Naive thymus-derived CD4-positive, alpha-beta T cell (primary cell): Measurements from ENCODE around the gene BCL2L13. TPM values are rescaled to one million over a fixed set of nuclear protein-coding genes. Genes with fewer than 3 reads are reported as not detected.
A peak's percentile ranks its signal among the peaks of the same experiment; 100 is the strongest.

Experiments
- ATAC-seq: fragments of 150-1000 bp; cut with Tn5 transposase; 2 replicates; pipeline ENCODE4 v1.10.0; 2021; ENCODE audit warnings: mild to moderate bottlenecking, moderate library complexity
- CTCF ChIA-PET: fragments of 350-600 bp; sonication (Branson Sonifier 250); formaldehyde crosslinking; loops from one replicate; lab custom pipeline; 2021; ENCODE audit warnings: antibody characterized with exemption; lab: Charles Lee
- POLR2A ChIA-PET: fragments of 350-600 bp; sonication (Branson Sonifier 250); formaldehyde crosslinking; loops from one replicate; lab custom pipeline; 2021; ENCODE audit warnings: antibody characterized with exemption, inconsistent platforms; lab: Charles Lee
- DNase-seq, 9 donors: peaks; one replicate each; pipeline versions ENCODE4 v3.0.0 to v3.0.0-alpha.2; 2020 to 2022; ENCODE audit warnings: mixed read lengths in 1 of 9
- H3K27ac ChIP-seq: one replicate; pipeline ENCODE4 v1.7.0; 2013; ENCODE audit warnings: mild to moderate bottlenecking, low read depth, low read length, moderate library complexity
- H3K27me3 ChIP-seq, 2 donors: one replicate each; pipeline ENCODE4 v1.7.0; 2013; ENCODE audit warnings: low read length in 2 of 2, mild to moderate bottlenecking in 2 of 2, moderate library complexity in 2 of 2; ENCODE audit not compliant: control insufficient read depth in 2 of 2, insufficient read depth in 2 of 2
- H3K36me3 ChIP-seq, 3 experiments: 1 replicate in 2 of 3; 2 replicates in 1 of 3; pipeline ENCODE4 v1.7.0; 2013; ENCODE audit warnings: low read length in 3 of 3, mild to moderate bottlenecking in 3 of 3, moderate library complexity in 1 of 3; ENCODE audit not compliant: insufficient read depth in 3 of 3, control insufficient read depth in 2 of 3
- H3K4me1 ChIP-seq, 2 donors: one replicate each; pipeline ENCODE4 v1.7.0; 2013; ENCODE audit warnings: low read length in 2 of 2, mild to moderate bottlenecking in 2 of 2, moderate library complexity in 1 of 2; ENCODE audit not compliant: control insufficient read depth in 2 of 2, insufficient read depth in 2 of 2
- H3K4me3 ChIP-seq: 2 replicates; pipeline ENCODE4 v1.7.0; 2013; ENCODE audit warnings: mild to moderate bottlenecking, low read length
- H3K9me3 ChIP-seq, 3 experiments: 1 replicate in 2 of 3; 2 replicates in 1 of 3; pipeline ENCODE4 v1.7.0; 2013; ENCODE audit warnings: low read length in 3 of 3; ENCODE audit not compliant: control insufficient read depth in 2 of 3
- H3K27ac Mint-ChIP-seq, 9 donors: one replicate each; pipeline ENCODE4 v1.8.0; 2020 to 2022; ENCODE audit warnings: mixed read lengths in 9 of 9, mild to moderate bottlenecking in 8 of 9, moderate library complexity in 5 of 9, inconsistent platforms in 2 of 9
- H3K27me3 Mint-ChIP-seq, 5 donors: one replicate each; pipeline ENCODE4 v1.8.0; 2021 to 2022; ENCODE audit warnings: mixed read lengths in 5 of 5, mild to moderate bottlenecking in 1 of 5
- H3K36me3 Mint-ChIP-seq, 5 donors: one replicate each; pipeline ENCODE4 v1.8.0; 2020 to 2022; ENCODE audit warnings: mixed read lengths in 5 of 5, mild to moderate bottlenecking in 3 of 5, inconsistent platforms in 1 of 5
- H3K4me1 Mint-ChIP-seq, 7 donors: one replicate each; pipeline ENCODE4 v1.8.0; 2020 to 2022; ENCODE audit warnings: mixed read lengths in 7 of 7, mild to moderate bottlenecking in 3 of 7, inconsistent platforms in 1 of 7
- H3K4me3 Mint-ChIP-seq, 10 donors: one replicate each; pipeline ENCODE4 v1.8.0; 2020 to 2022; ENCODE audit warnings: mild to moderate bottlenecking in 10 of 10, mixed read lengths in 10 of 10, moderate library complexity in 6 of 10, inconsistent platforms in 2 of 10
- H3K9me3 Mint-ChIP-seq, 11 donors: one replicate each; pipeline ENCODE4 v1.8.0; 2020 to 2022; ENCODE audit warnings: mixed read lengths in 11 of 11, mild to moderate bottlenecking in 4 of 11, inconsistent platforms in 1 of 11, moderate library complexity in 1 of 11
- intact Hi-C, 2 donors: fragments of 100-400 bp; cut with micrococcal nuclease; formaldehyde crosslinking; loops; one replicate each; pipeline ENCODE4 v1.15.1; 2023
- polyA plus RNA-seq, 2 donors: library from polyadenylated mRNA; unstranded; fragments of 300-500 nt; fragmentation: Illumina TruSeq; gene quantifications; one replicate each; pipeline ENCODE4 v1.2.3, GENCODE V29; 2021
- total RNA-seq, 6 experiments: library from RNA in 5 of 6; stranded (reverse) in 5 of 6; gene quantifications; 1 replicate in 5 of 6; 2 replicates in 1 of 6; pipeline ENCODE4 v1.2.3 and lab custom pipeline; 2021 to 2026

The BCL2L13 gene
- total and polyA plus RNA-seq, 7 experiments from 2014 or later = 21.9 to 48.0 (median 33.0) TPM

- Mint-ChIP-seq H3K36me3 (peaks cover 4 to 25% (median 12%) of the 10 kb centered on the region in 5 donors), H3K9me3 (no peaks in the 10 kb centered on the region), H3K4me1 (peaks cover 0 to 12% (median 5%) of the 10 kb centered on the region in 7 donors), H3K4me3 (no peak overlapping the region), H3K27me3 (no peaks in the 10 kb centered on the region), H3K27ac (peak overlapping the region in 1 of 9 donors; percentile 4)
- Histone ChIP-seq H3K4me3 (no peak overlapping the region), H3K27ac (no peak overlapping the region), H3K9me3 (no peaks in the 10 kb centered on the region), H3K36me3 (peaks cover 0 to 6% (median 0%) of the 10 kb centered on the region in 3 experiments), H3K4me1 (no peaks in the 10 kb centered on the region), H3K27me3 (no peaks in the 10 kb centered on the region)
- peak; percentile 37 for ATAC-seq
- intact Hi-C loops = no loop called here
- CTCF ChIA-PET = interaction anchor here (0.6 kb wide), 1 partner anchor 17 kb away, joined by 3 read pairs; no protein-coding TSS in a partner anchor
- POLR2A ChIA-PET = no interaction called here
- DNase-seq = no peak
Measured at GRCh38 chr22:17699696-17700340, 61.3 kb downstream of the BCL2L13 start.

GRCh38 chr22:17700778-17701177, 62.2 kb downstream of the BCL2L13 start:
- no peaks in the 10 kb centered on the region for H3K9me3 ChIP-seq
- H3K27me3 ChIP-seq = no peaks in the 10 kb centered on the region
- ChIA-PET POLR2A (no interaction called here), CTCF (no interaction called here)
- no peak overlapping the region for H3K27ac ChIP-seq
- Mint-ChIP-seq H3K27ac (peak overlapping the region in 1 of 9 donors; percentile 46), H3K4me3 (no peak overlapping the region), H3K9me3 (no peaks in the 10 kb centered on the region), H3K4me1 (peaks cover 4 to 14% (median 7%) of the 10 kb centered on the region in 7 donors), H3K27me3 (no peaks in the 10 kb centered on the region), H3K36me3 (peaks cover 4 to 26% (median 12%) of the 10 kb centered on the region in 5 donors)
- H3K4me3 ChIP-seq = no peak overlapping the region
- H3K4me1 ChIP-seq = no peaks in the 10 kb centered on the region
- intact Hi-C loops = no loop called here
- ATAC-seq = no peak
- DNase-seq = no peak
- H3K36me3 ChIP-seq = peaks cover 0 to 5% (median 0%) of the 10 kb centered on the region in 3 experiments

GRCh38 chr22:17703811-17704210, 65.3 kb downstream of the BCL2L13 start:
- ChIA-PET CTCF (no interaction called here), POLR2A (no interaction called here)
- no peak overlapping the region for H3K27ac Mint-ChIP-seq
- no peaks in the 10 kb centered on the region for H3K9me3 ChIP-seq
- DNase-seq (no peak), ATAC-seq (no peak)
- peaks cover 0 to 4% of the 10 kb centered on the region in 2 donors for H3K4me1 ChIP-seq
- H3K9me3 Mint-ChIP-seq = no peaks in the 10 kb centered on the region
- H3K4me3 Mint-ChIP-seq = no peak overlapping the region
- no peaks in the 10 kb centered on the region for H3K27me3 Mint-ChIP-seq
- H3K4me3 ChIP-seq = no peak overlapping the region
- H3K36me3 ChIP-seq = peaks cover 0 to 5% (median 0%) of the 10 kb centered on the region in 3 experiments
- peaks cover 0 to 25% (median 7%) of the 10 kb centered on the region in 5 donors for H3K36me3 Mint-ChIP-seq
- H3K4me1 Mint-ChIP-seq = peaks cover 3 to 22% (median 17%) of the 10 kb centered on the region in 7 donors
- intact Hi-C loops = no loop called here
- H3K27ac ChIP-seq = no peak overlapping the region
- H3K27me3 ChIP-seq = no peaks in the 10 kb centered on the region

- ChIA-PET POLR2A (no interaction called here), CTCF (no interaction called here)
- H3K27me3 ChIP-seq = no peaks in the 10 kb centered on the region
- DNase-seq = no peak
- Mint-ChIP-seq H3K9me3 (no peaks in the 10 kb centered on the region), H3K27me3 (no peaks in the 10 kb centered on the region), H3K4me1 (peaks cover 0 to 20% (median 16%) of the 10 kb centered on the region in 7 donors), H3K4me3 (peak overlapping the region in 3 of 10 donors; percentile 63 to 79 (median 71)), H3K36me3 (peaks cover 0 to 18% (median 7%) of the 10 kb centered on the region in 5 donors), H3K27ac (peak overlapping the region in 2 of 9 donors; percentile 56 to 89)
- H3K4me3 ChIP-seq = no peak overlapping the region
- H3K27ac ChIP-seq = no peak overlapping the region
- intact Hi-C loops = no loop called here
- peaks cover 0 to 5% (median 0%) of the 10 kb centered on the region in 3 experiments for H3K36me3 ChIP-seq
- H3K9me3 ChIP-seq = no peaks in the 10 kb centered on the region
- ATAC-seq = no peak
- H3K4me1 ChIP-seq = peaks cover 0 to 4% of the 10 kb centered on the region in 2 donors
Measured at GRCh38 chr22:17705546-17705945, 67.0 kb downstream of the BCL2L13 start.

GRCh38 chr22:17705951-17706900, 67.7 kb downstream of the BCL2L13 start:
- POLR2A ChIA-PET = interaction anchor here (0.7 kb wide), 1 partner anchor 26 kb away, joined by 4 read pairs; no protein-coding TSS in a partner anchor

GRCh38 chr22:17706947-17707346, 68.4 kb downstream of the BCL2L13 start:
- H3K4me3 ChIP-seq = no peak overlapping the region
- no peak for ATAC-seq
- intact Hi-C loops = loop anchor here in 1 of 2 donors (2.0 kb wide), 1 partner anchor 68 kb away; the partner anchor contains the start of gene BCL2L13
- POLR2A ChIA-PET = interaction anchor here (0.7 kb wide), 1 partner anchor 27 kb away, joined by 4 read pairs; no protein-coding TSS in a partner anchor
- no peaks in the 10 kb centered on the region for H3K9me3 ChIP-seq
- H3K27me3 Mint-ChIP-seq = no peaks in the 10 kb centered on the region
- H3K4me1 Mint-ChIP-seq = peaks cover 0 to 19% (median 16%) of the 10 kb centered on the region in 7 donors
- H3K4me3 Mint-ChIP-seq = peak overlapping the region in 3 of 10 donors; percentile 63 to 71 (median 71)
- H3K27me3 ChIP-seq = no peaks in the 10 kb centered on the region
- H3K36me3 Mint-ChIP-seq = peaks cover 0 to 22% (median 11%) of the 10 kb centered on the region in 5 donors
- CTCF ChIA-PET = interaction anchor here (0.6 kb wide), 2 partner anchors 66 to 331 kb away, joined by 3 read pairs; no protein-coding TSS in a partner anchor
- H3K4me1 ChIP-seq = peaks cover 0 to 4% of the 10 kb centered on the region in 2 donors
- no peak overlapping the region for H3K27ac ChIP-seq
- H3K36me3 ChIP-seq = peaks cover 0 to 5% (median 0%) of the 10 kb centered on the region in 3 experiments
- DNase-seq = no peak
- H3K9me3 Mint-ChIP-seq = no peaks in the 10 kb centered on the region
- H3K27ac Mint-ChIP-seq = peak overlapping the region in 5 of 9 donors; percentile 46 to 77 (median 61)

More at GRCh38 chr22:17705951-17706900, 67.7 kb downstream of the BCL2L13 start:
- H3K36me3 Mint-ChIP-seq = peaks cover 0 to 18% (median 7%) of the 10 kb centered on the region in 5 donors
- peak; percentile 89 for ATAC-seq
- no peaks in the 10 kb centered on the region for H3K9me3 ChIP-seq
- no peaks in the 10 kb centered on the region for H3K27me3 Mint-ChIP-seq
- H3K27me3 ChIP-seq = no peaks in the 10 kb centered on the region
- CTCF ChIA-PET = interaction anchor here (0.6 kb wide), 1 partner anchor 66 kb away, joined by 3 read pairs; no protein-coding TSS in a partner anchor
- H3K4me3 ChIP-seq = no peak overlapping the region
- peak in 6 of 9 donors; percentile 6 to 37 (median 12) for DNase-seq
- H3K4me1 ChIP-seq = peaks cover 0 to 4% of the 10 kb centered on the region in 2 donors
- intact Hi-C loops = loop anchor here in 1 of 2 donors (2.0 kb wide), 1 partner anchor 67 kb away; the partner anchor contains the start of gene BCL2L13
- peak overlapping the region; percentile 2 to 84 (median 75) for H3K4me3 Mint-ChIP-seq
- peaks cover 0 to 5% (median 0%) of the 10 kb centered on the region in 3 experiments for H3K36me3 ChIP-seq
- H3K4me1 Mint-ChIP-seq = peaks cover 0 to 19% (median 16%) of the 10 kb centered on the region in 7 donors
- H3K27ac Mint-ChIP-seq = peak overlapping the region; percentile 46 to 89 (median 77)
- no peaks in the 10 kb centered on the region for H3K9me3 Mint-ChIP-seq
- peak overlapping the region; percentile 15 for H3K27ac ChIP-seq
